HL-60 (cell line): ENCODE data around the gene CD109.

Source experiments
- DNase-seq, 2 experiments: peaks; one replicate each; pipeline ENCODE4 v3.0.0-alpha.2; 2010 to 2020; ENCODE audit warnings: low read depth in 1 of 2, low spot score in 1 of 2
- H3K27ac ChIP-seq: fragments of 250-450 bp; sonication (Bioruptor Pico); replicated peaks from 2 replicates; pipeline ENCODE4 v1.5.1; 2020; ENCODE audit warnings: mild to moderate bottlenecking, moderate library complexity
- H3K27me3 ChIP-seq: fragments of 250-450 bp; sonication (Bioruptor Pico); 2 replicates; pipeline ENCODE4 v1.5.1; 2021; ENCODE audit warnings: mild to moderate bottlenecking, moderate library complexity; ENCODE audit not compliant: insufficient read depth, poor library complexity, severe bottlenecking
- H3K4me3 ChIP-seq: replicated peaks from 2 replicates; pipeline ENCODE4 v1.5.1; 2011; ENCODE audit warnings: mild to moderate bottlenecking, control low read depth, low read length; ENCODE audit not compliant: insufficient read depth
- CTCF ChIP-seq: IDR thresholded peaks from one replicate; pipeline ENCODE4 v1.5.1; 2011; ENCODE audit warnings: low read length, control low read depth, inconsistent platforms; ENCODE audit not compliant: insufficient read depth
- GABPA ChIP-seq: IDR thresholded peaks from 2 replicates; pipeline ENCODE4 v1.6.1; 2012; ENCODE audit warnings: low read depth
- POLR2AphosphoS5 ChIP-seq: IDR thresholded peaks from 2 replicates; pipeline ENCODE4 v1.6.1; 2012; ENCODE audit warnings: low read depth
- REST ChIP-seq: IDR thresholded peaks from 2 replicates; pipeline ENCODE4 v1.6.1; 2012; ENCODE audit warnings: low read depth; ENCODE audit not compliant: insufficient replicate concordance
- SPI1 ChIP-seq: IDR thresholded peaks from 2 replicates; pipeline ENCODE4 v1.6.1; 2012; ENCODE audit warnings: low read depth, mild to moderate bottlenecking, borderline replicate concordance

The CD109 gene

GRCh38 chr6:73790574-73790973 lies 94.6 kb downstream of the CD109 start:
- no peak overlapping the region for H3K4me3 ChIP-seq
- peaks cover 2% of the 10 kb centered on the region for H3K27me3 ChIP-seq
- DNase-seq, result no peak
- no peak overlapping the region for H3K27ac ChIP-seq
- TF ChIP-seq REST (no peak), CTCF (no peak), GABPA (no peak), POLR2AphosphoS5 (no peak), SPI1 (no peak)

GRCh38 chr6:73791336-73791735 lies 95.3 kb downstream of the CD109 start:
- Histone ChIP-seq H3K27me3 (no peaks in the 10 kb centered on the region), H3K4me3 (no peak overlapping the region), H3K27ac (no peak overlapping the region)
- no peak for DNase-seq
- TF ChIP-seq CTCF (no peak), GABPA (no peak), REST (no peak), POLR2AphosphoS5 (no peak), SPI1 (no peak)

GRCh38 chr6:73792738-73793137 lies 96.7 kb downstream of the CD109 start:
- Histone ChIP-seq H3K4me3 (no peak overlapping the region), H3K27ac (no peak overlapping the region), H3K27me3 (no peaks in the 10 kb centered on the region)
- TF ChIP-seq GABPA (no peak), REST (no peak), POLR2AphosphoS5 (no peak), SPI1 (no peak), CTCF (no peak)
- no peak for DNase-seq
